GM12875 (cell line): ENCODE results near the gene EDARADD.

Experiments
- H3K4me3 ChIP-seq: one replicate; pipeline ENCODE4 v1.5.1; 2011; ENCODE audit warnings: low read depth, low read length, control low read depth
- TF ChIP-seq, protein P1 (sequence below): IDR thresholded peaks from 2 replicates; pipeline ENCODE4 v1.5.1; 2011; ENCODE audit warnings: low read depth, mild to moderate bottlenecking, control low read depth, inconsistent platforms, low read length, moderate library complexity, borderline replicate concordance; ENCODE audit not compliant: insufficient read depth

EDARADD gene

DNA sequence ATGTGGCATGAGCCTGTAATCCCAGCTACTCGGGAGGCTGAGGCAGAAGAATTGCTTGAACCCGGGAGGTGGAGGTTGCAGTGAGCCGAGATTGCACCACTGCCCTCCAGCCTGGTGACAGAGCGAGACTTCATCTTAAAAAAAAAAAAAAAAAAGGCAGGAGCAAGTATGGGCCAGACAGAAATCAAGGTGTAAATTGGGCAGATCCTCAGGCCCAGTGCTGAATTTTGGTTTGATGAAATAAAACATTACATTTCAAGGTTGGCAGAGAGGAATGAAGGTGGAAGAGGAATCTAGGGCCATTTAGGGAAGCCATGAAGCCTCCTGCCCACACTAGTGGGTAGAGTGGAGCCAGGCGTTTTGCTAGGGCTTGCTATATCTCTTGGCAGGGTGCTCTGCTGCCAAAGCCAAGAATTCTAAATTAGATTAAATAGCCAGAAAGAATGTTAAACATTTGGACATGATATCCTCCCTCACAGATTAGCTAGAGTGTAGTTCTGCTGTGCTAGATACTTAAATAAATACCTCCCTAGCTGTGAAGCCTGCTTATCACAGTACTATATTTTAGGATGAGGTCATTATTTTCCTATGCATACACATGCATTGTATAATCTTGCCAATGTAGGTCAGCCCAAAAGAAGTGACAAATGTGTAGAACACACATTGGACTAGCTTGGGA lies 113.1 kb downstream of the EDARADD start:
- no peak overlapping the region for H3K4me3 ChIP-seq
- TF ChIP-seq, protein P1, sequence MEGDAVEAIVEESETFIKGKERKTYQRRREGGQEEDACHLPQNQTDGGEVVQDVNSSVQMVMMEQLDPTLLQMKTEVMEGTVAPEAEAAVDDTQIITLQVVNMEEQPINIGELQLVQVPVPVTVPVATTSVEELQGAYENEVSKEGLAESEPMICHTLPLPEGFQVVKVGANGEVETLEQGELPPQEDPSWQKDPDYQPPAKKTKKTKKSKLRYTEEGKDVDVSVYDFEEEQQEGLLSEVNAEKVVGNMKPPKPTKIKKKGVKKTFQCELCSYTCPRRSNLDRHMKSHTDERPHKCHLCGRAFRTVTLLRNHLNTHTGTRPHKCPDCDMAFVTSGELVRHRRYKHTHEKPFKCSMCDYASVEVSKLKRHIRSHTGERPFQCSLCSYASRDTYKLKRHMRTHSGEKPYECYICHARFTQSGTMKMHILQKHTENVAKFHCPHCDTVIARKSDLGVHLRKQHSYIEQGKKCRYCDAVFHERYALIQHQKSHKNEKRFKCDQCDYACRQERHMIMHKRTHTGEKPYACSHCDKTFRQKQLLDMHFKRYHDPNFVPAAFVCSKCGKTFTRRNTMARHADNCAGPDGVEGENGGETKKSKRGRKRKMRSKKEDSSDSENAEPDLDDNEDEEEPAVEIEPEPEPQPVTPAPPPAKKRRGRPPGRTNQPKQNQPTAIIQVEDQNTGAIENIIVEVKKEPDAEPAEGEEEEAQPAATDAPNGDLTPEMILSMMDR, result no peak

DNA sequence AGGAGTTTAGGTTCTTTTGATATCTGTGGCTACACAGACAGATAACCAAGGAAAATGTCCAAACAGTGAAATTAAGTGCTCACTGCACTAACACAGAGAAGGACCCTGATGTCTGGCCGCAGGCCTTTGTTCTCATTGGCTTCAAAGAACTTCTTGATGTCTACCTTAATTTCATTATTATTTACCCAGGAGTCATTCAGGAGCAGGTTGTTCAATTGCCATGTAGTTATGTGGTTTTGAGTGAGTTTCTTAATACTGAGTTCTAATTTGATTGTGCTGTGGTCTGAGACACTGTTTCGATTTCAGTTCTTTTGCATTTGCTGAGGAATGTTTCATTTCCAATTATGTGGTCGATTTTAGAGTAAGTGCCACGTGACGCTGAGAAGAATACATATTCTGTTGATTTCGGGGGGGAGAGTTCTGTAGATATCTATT lies 114.5 kb downstream of the EDARADD start:
- TF ChIP-seq, protein P1, result no peak
- H3K4me3 ChIP-seq, result no peak overlapping the region

DNA sequence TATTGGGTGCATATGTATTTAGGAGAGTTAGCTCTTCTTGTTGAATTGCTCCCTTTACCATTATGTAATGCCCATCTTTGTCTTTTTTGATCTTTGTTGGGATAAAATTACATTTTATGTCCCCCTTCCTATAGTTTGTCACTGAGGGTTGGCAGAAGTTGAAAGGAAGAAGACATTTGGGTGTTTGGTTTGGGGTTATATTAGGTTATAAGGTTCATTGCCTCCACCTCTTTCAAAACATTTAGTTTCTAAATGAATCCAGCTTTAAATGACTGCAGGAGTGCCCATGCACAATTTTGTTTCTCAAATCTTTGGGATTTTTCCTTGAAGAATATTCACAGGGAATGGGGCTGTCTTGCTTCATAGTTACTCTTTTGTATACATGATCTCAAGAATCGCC lies 115.1 kb downstream of the EDARADD start:
- TF ChIP-seq, protein P1, result no peak
- H3K4me3 ChIP-seq, result no peak overlapping the region

- H3K4me3 ChIP-seq, result no peak overlapping the region
- TF ChIP-seq, protein P1, result no peak
Observed at GRCh38 chr1:236509647-236510401, 115.7 kb downstream of the EDARADD start.

GRCh38 chr1:236511735-236512418 lies 117.8 kb downstream of the EDARADD start:
- no peak overlapping the region for H3K4me3 ChIP-seq
- TF ChIP-seq, protein P1, result no peak

- H3K4me3 ChIP-seq, result no peak overlapping the region
Observed at GRCh38 chr1:236514703-236515442, 120.8 kb downstream of the EDARADD start.

More at GRCh38 chr1:236514703-236515442, 120.8 kb downstream of the EDARADD start:
- TF ChIP-seq, protein P1, result no peak
